ENCODE data around the gene MATN1.

The MATN1 gene

GRCh38 chr1:30682396-30683275 lies 40.7 kb downstream of the MATN1 start:
- ChIA-PET POLR2A (ENCODE audit: low non-redundant PET) (no interaction called here), CTCF (interaction anchor here (0.6 to 2.5 kb wide), 5 partner anchors 302 to 1448 kb away, joined by 3 to 7 read pairs (median 4); no protein-coding TSS in a partner anchor)
- TF ChIP-seq CTCF (conservative IDR thresholded peaks at IDR 0.05; ENCODE audit: low read depth) = no peak
- DNase-seq (ENCODE audit: low spot score) = no peak
- no peak overlapping the region for H3K27ac ChIP-seq

- DNase-seq (ENCODE audit: low spot score) = no peak
- no peak overlapping the region for H3K27ac ChIP-seq
- no peak for TF ChIP-seq CTCF (conservative IDR thresholded peaks at IDR 0.05; ENCODE audit: low read depth)
- CTCF ChIA-PET = interaction anchor here (0.6 to 2.5 kb wide), 3 partner anchors 15 to 1447 kb away, joined by 3 to 7 read pairs (median 3); no protein-coding TSS in a partner anchor
- POLR2A ChIA-PET (ENCODE audit: low non-redundant PET) = no interaction called here
Observed at GRCh38 chr1:30681782-30682181, 41.6 kb downstream of the MATN1 start.

- ChIA-PET POLR2A (ENCODE audit: low non-redundant PET) (no interaction called here), CTCF (interaction anchor here (0.7 kb wide), 1 partner anchor 650 kb away, joined by 3 read pairs; no protein-coding TSS in a partner anchor)
- no peak for TF ChIP-seq CTCF (conservative IDR thresholded peaks at IDR 0.05; ENCODE audit: low read depth)
- no peak for DNase-seq (ENCODE audit: low spot score)
- no peak overlapping the region for H3K27ac ChIP-seq
Observed at GRCh38 chr1:30680879-30681278, 42.5 kb downstream of the MATN1 start.

GRCh38 chr1:30680429-30680828 lies 43.0 kb downstream of the MATN1 start:
- no peak overlapping the region for H3K27ac ChIP-seq
- POLR2A ChIA-PET (ENCODE audit: low non-redundant PET) = no interaction called here
- DNase-seq (ENCODE audit: low spot score) = no peak
- CTCF ChIA-PET = no interaction called here
- no peak for TF ChIP-seq CTCF (conservative IDR thresholded peaks at IDR 0.05; ENCODE audit: low read depth)

GRCh38 chr1:30679976-30680305 lies 43.4 kb downstream of the MATN1 start:
- ChIA-PET CTCF (no interaction called here), POLR2A (ENCODE audit: low non-redundant PET) (no interaction called here)
- H3K27ac ChIP-seq = no peak overlapping the region
- DNase-seq (ENCODE audit: low spot score) = no peak
- TF ChIP-seq CTCF (conservative IDR thresholded peaks at IDR 0.05; ENCODE audit: low read depth) = no peak

- DNase-seq (ENCODE audit: low spot score) = no peak
- H3K27ac ChIP-seq = no peak overlapping the region
- CTCF ChIA-PET = no interaction called here
- TF ChIP-seq CTCF (conservative IDR thresholded peaks at IDR 0.05; ENCODE audit: low read depth) = no peak
- POLR2A ChIA-PET (ENCODE audit: low non-redundant PET) = no interaction called here
Observed at GRCh38 chr1:30679201-30679975, 44.0 kb downstream of the MATN1 start.
